AG04449 (cell line): ENCODE results near the gene GABRB1.

Experiments used
- CTCF ChIA-PET: fragments of 350-600 bp; formaldehyde crosslinking; extraction: SDS; loops from one replicate; lab custom pipeline; 2021; ENCODE audit warnings: antibody characterized with exemption; lab: Yijun Ruan, JAX
- POLR2A ChIA-PET: fragments of 400-600, 350-600 bp; formaldehyde crosslinking; extraction: SDS; loops from one replicate; lab custom pipeline; 2020; ENCODE audit warnings: antibody characterized with exemption, inconsistent platforms; lab: Yijun Ruan, JAX
- DNase-seq: peaks from one replicate; pipeline ENCODE4 v3.0.0-alpha.2; 2010; ENCODE audit warnings: low read depth, low spot score
- H3K4me3 ChIP-seq: 2 replicates; pipeline ENCODE4 v1.5.1; 2011; ENCODE audit warnings: low read depth, mild to moderate bottlenecking, control low read depth, low read length
- CTCF ChIP-seq: IDR thresholded peaks from one replicate; pipeline ENCODE4 v1.5.1; 2011; ENCODE audit warnings: mild to moderate bottlenecking, moderate library complexity, low read length, control low read depth, inconsistent platforms; ENCODE audit not compliant: insufficient read depth; ENCODE audit errors: missing control alignments

GABRB1 gene

DNA sequence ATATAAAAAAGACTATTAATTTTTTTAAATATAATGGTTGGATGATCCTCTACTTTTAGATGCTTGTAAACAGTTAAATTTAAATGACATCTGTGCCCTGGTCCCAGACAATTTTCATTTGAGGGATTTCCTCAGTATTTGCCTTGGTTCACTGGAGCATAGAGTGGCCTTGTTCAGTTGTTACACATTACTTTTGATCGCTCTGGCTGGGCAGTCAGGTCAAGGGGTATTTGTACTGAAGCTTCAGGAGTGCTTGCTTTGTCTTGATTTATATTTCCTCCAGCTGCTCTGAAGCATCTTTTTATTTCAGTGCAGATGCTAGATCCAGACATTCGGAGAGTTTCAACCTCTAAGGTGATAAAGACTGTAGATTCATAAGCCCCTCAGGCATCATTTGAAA lies 382.2 kb downstream of the GABRB1 start:
- ChIA-PET CTCF (no interaction called here), POLR2A (no interaction called here)
- TF ChIP-seq CTCF, result no peak
- no peak overlapping the region for H3K4me3 ChIP-seq
- DNase-seq, result no peak

GRCh38 chr4:47415719-47416118 lies 384.4 kb downstream of the GABRB1 start:
- POLR2A ChIA-PET, result no interaction called here
- no peak for TF ChIP-seq CTCF
- DNase-seq, result no peak
- CTCF ChIA-PET, result no interaction called here
- H3K4me3 ChIP-seq, result no peak overlapping the region

DNA sequence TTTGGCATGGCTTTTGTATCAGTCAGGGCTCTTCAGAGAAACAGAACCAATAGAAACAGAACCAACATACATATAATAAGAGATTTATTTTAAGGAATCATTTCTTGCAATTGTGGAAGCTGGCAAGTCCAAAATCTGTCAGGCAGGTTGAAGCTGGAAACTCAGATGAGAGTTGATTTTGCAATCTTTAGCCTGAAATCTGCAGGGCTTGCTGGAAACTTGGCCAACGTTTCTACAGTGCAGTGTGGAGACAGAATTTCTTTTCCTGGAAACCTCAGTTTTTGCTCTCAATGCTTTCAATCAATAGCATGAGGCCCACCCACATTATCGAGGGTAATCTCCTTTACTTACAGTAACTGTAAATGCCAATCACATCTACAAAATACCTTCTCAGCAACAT lies 386.8 kb downstream of the GABRB1 start:
- ChIA-PET POLR2A (no interaction called here), CTCF (interaction anchor here (1.2 kb wide), 1 partner anchor 146 kb away, joined by 4 read pairs; no protein-coding TSS in a partner anchor)
- no peak for DNase-seq
- H3K4me3 ChIP-seq, result no peak overlapping the region
- TF ChIP-seq CTCF, result no peak

- no peak overlapping the region for H3K4me3 ChIP-seq
- CTCF ChIA-PET, result interaction anchor here (1.2 kb wide), 1 partner anchor 145 kb away, joined by 4 read pairs; no protein-coding TSS in a partner anchor
- TF ChIP-seq CTCF, result no peak
- POLR2A ChIA-PET, result no interaction called here
- DNase-seq, result no peak
Measured at GRCh38 chr4:47419296-47419695, 387.9 kb downstream of the GABRB1 start.

DNA sequence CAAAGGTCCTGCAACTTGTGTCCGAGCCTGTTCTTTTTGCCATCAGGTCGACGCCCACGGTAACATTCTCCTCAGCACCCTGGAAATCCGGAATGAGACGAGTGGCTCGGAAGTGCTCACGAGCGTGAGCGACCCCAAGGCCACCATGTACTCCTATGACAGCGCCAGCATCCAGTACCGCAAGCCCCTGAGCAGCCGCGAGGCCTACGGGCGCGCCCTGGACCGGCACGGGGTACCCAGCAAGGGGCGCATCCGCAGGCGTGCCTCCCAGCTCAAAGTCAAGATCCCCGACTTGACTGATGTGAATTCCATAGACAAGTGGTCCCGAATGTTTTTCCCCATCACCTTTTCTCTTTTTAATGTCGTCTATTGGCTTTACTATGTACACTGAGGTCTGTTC lies 394.3 kb downstream of the GABRB1 start:
- ChIA-PET CTCF (no interaction called here), POLR2A (no interaction called here)
- TF ChIP-seq CTCF, result no peak
- DNase-seq, result no peak
- no peak overlapping the region for H3K4me3 ChIP-seq

- CTCF ChIA-PET, result no interaction called here
- no peak for TF ChIP-seq CTCF
- POLR2A ChIA-PET, result no interaction called here
- no peak overlapping the region for H3K4me3 ChIP-seq
- no peak for DNase-seq
Measured at GRCh38 chr4:47427935-47428334, 396.6 kb downstream of the GABRB1 start.
